ENCODE measurements around the gene PRKCQ.

PRKCQ gene

GRCh38 chr10:6565588-6565987 lies 14.5 kb downstream of the PRKCQ start:
- H3K27me3 ChIP-seq (replicated peaks; ENCODE audit: insufficient read depth, low read length): no peaks in the 10 kb centered on the region

GRCh38 chr10:6564367-6564766 lies 15.7 kb downstream of the PRKCQ start:
- no peaks in the 10 kb centered on the region for H3K9me2 ChIP-seq (replicated peaks; ENCODE audit: insufficient read depth, low read length)
- no peaks in the 10 kb centered on the region for H3F3A ChIP-seq (ENCODE audit: insufficient read depth, low read length)
- TF ChIP-seq EZH2 (optimal IDR thresholded peaks at IDR 0.05; ENCODE audit: low read depth, low read length): no peak
- no peak for TF ChIP-seq CTCF (IDR thresholded peaks at IDR 0.05; ENCODE audit: low read length)
- no peak for TF ChIP-seq EZH2phosphoT487 (IDR thresholded peaks at IDR 0.05; ENCODE audit: low read length)
- H3K27ac ChIP-seq (ENCODE audit: low read length): no peak overlapping the region
- H3K4me1 ChIP-seq (ENCODE audit: low read length): no peaks in the 10 kb centered on the region
- no peaks in the 10 kb centered on the region for H3K27me3 ChIP-seq (replicated peaks; ENCODE audit: insufficient read depth, low read length)
- no peaks in the 10 kb centered on the region for H3K79me2 ChIP-seq (ENCODE audit: low read length)
- no peak overlapping the region for H3K9ac ChIP-seq (ENCODE audit: low read length)
- H3K4me2 ChIP-seq (ENCODE audit: low read depth, low read length): no peak overlapping the region
- H3K4me3 ChIP-seq (ENCODE audit: low read length): no peak overlapping the region
- no peaks in the 10 kb centered on the region for H3K36me3 ChIP-seq (replicated peaks; ENCODE audit: insufficient read depth, low read length)
- no peaks in the 10 kb centered on the region for H4K20me1 ChIP-seq (ENCODE audit: insufficient read depth, low read length)
- no peaks in the 10 kb centered on the region for H3K9me3 ChIP-seq (replicated peaks; ENCODE audit: insufficient read depth, low read length)
- no peak overlapping the region for H2AFZ ChIP-seq (ENCODE audit: low read length)
- no peak for DNase-seq

More at GRCh38 chr10:6565588-6565987, 14.5 kb downstream of the PRKCQ start:
- Histone ChIP-seq H3K9ac (ENCODE audit: low read length) (no peak overlapping the region), H3F3A (ENCODE audit: insufficient read depth, low read length) (no peaks in the 10 kb centered on the region), H3K9me3 (replicated peaks; ENCODE audit: insufficient read depth, low read length) (no peaks in the 10 kb centered on the region), H3K36me3 (replicated peaks; ENCODE audit: insufficient read depth, low read length) (no peaks in the 10 kb centered on the region), H4K20me1 (ENCODE audit: insufficient read depth, low read length) (no peaks in the 10 kb centered on the region), H3K4me2 (ENCODE audit: low read depth, low read length) (no peak overlapping the region), H3K27ac (ENCODE audit: low read length) (no peak overlapping the region), H3K4me3 (ENCODE audit: low read length) (no peak overlapping the region), H3K79me2 (ENCODE audit: low read length) (no peaks in the 10 kb centered on the region), H3K4me1 (ENCODE audit: low read length) (no peaks in the 10 kb centered on the region), H2AFZ (ENCODE audit: low read length) (no peak overlapping the region), H3K9me2 (replicated peaks; ENCODE audit: insufficient read depth, low read length) (no peaks in the 10 kb centered on the region)
- DNase-seq: no peak
- no peak for TF ChIP-seq CTCF (IDR thresholded peaks at IDR 0.05; ENCODE audit: low read length)
- TF ChIP-seq EZH2 (optimal IDR thresholded peaks at IDR 0.05; ENCODE audit: low read depth, low read length): no peak
- no peak for TF ChIP-seq EZH2phosphoT487 (IDR thresholded peaks at IDR 0.05; ENCODE audit: low read length)

GRCh38 chr10:6563731-6564130 lies 16.3 kb downstream of the PRKCQ start:
- no peak overlapping the region for H2AFZ ChIP-seq (ENCODE audit: low read length)

More at GRCh38 chr10:6563731-6564130, 16.3 kb downstream of the PRKCQ start:
- H3K36me3 ChIP-seq (replicated peaks; ENCODE audit: insufficient read depth, low read length): no peaks in the 10 kb centered on the region
- no peaks in the 10 kb centered on the region for H3K79me2 ChIP-seq (ENCODE audit: low read length)
- no peaks in the 10 kb centered on the region for H3K9me2 ChIP-seq (replicated peaks; ENCODE audit: insufficient read depth, low read length)
- no peaks in the 10 kb centered on the region for H4K20me1 ChIP-seq (ENCODE audit: insufficient read depth, low read length)
- no peaks in the 10 kb centered on the region for H3F3A ChIP-seq (ENCODE audit: insufficient read depth, low read length)
- TF ChIP-seq CTCF (IDR thresholded peaks at IDR 0.05; ENCODE audit: low read length): no peak
- TF ChIP-seq EZH2 (optimal IDR thresholded peaks at IDR 0.05; ENCODE audit: low read depth, low read length): no peak
- TF ChIP-seq EZH2phosphoT487 (IDR thresholded peaks at IDR 0.05; ENCODE audit: low read length): no peak
- no peak overlapping the region for H3K4me2 ChIP-seq (ENCODE audit: low read depth, low read length)
- no peaks in the 10 kb centered on the region for H3K27me3 ChIP-seq (replicated peaks; ENCODE audit: insufficient read depth, low read length)
- no peak overlapping the region for H3K4me3 ChIP-seq (ENCODE audit: low read length)
- DNase-seq: no peak
- H3K4me1 ChIP-seq (ENCODE audit: low read length): no peaks in the 10 kb centered on the region
- H3K27ac ChIP-seq (ENCODE audit: low read length): no peak overlapping the region
- H3K9ac ChIP-seq (ENCODE audit: low read length): no peak overlapping the region
- H3K9me3 ChIP-seq (replicated peaks; ENCODE audit: insufficient read depth, low read length): no peaks in the 10 kb centered on the region

All from MM.1S (cell line).